IPS DF 6.9 (cell line): Measurements from ENCODE around the gene LMNTD2.

Experiments
- DNase-seq: peaks from one replicate; pipeline ENCODE4 v3.0.0-alpha.2; 2013; ENCODE audit warnings: low read depth, low spot score
- H3K27ac ChIP-seq: one replicate; pipeline ENCODE4 v1.5.1; 2013; ENCODE audit warnings: low read length, control low read depth
- H3K27me3 ChIP-seq: 2 replicates; pipeline ENCODE4 v1.6.1; 2013; ENCODE audit warnings: mild to moderate bottlenecking, low read length; ENCODE audit not compliant: control insufficient read depth, insufficient read depth
- H3K36me3 ChIP-seq: 2 replicates; pipeline ENCODE4 v1.6.1; 2013; ENCODE audit warnings: low read length; ENCODE audit not compliant: control insufficient read depth, insufficient read depth
- H3K4me1 ChIP-seq: 2 replicates; pipeline ENCODE4 v1.6.1; 2013; ENCODE audit warnings: low read length; ENCODE audit not compliant: control insufficient read depth, insufficient read depth
- H3K4me3 ChIP-seq: 2 replicates; pipeline ENCODE4 v1.5.1; 2013; ENCODE audit warnings: mild to moderate bottlenecking, low read length
- H3K9me3 ChIP-seq: 2 replicates; pipeline ENCODE4 v1.6.1; 2013; ENCODE audit warnings: low read length, inconsistent platforms; ENCODE audit not compliant: control insufficient read depth, insufficient read depth
- WGBS: extraction: QIAGEN DNeasy Blood & Tissue Kit; methylation state at CpG from one replicate; pipeline ENCODE4 v1.1.7; 2013; ENCODE audit warnings: mixed read lengths, missing lambda C conversion rate; ENCODE audit not compliant: insufficient read length, insufficient coverage; 5-methylcytosine and 5-hydroxymethylcytosine counted together

Gene LMNTD2

GRCh38 chr11:598005-598680 lies 37.6 kb upstream of the LMNTD2 start:
- Histone ChIP-seq H3K4me3 (no peak overlapping the region), H3K9me3 (no peaks in the 10 kb centered on the region), H3K4me1 (no peaks in the 10 kb centered on the region; the same call in 1 of the 2 replicates), H3K27ac (no peak overlapping the region), H3K36me3 (peaks cover 45% of the 10 kb centered on the region), H3K27me3 (no peaks in the 10 kb centered on the region)
- WGBS: no CpG with 5 or more reads among the region's 30 CpGs
- no peak for DNase-seq

GRCh38 chr11:597166-597725 lies 36.7 kb upstream of the LMNTD2 start:
- H3K9me3 ChIP-seq: no peaks in the 10 kb centered on the region
- H3K36me3 ChIP-seq: peaks cover 54% of the 10 kb centered on the region
- no peak for DNase-seq
- no peaks in the 10 kb centered on the region; the same call in 1 of the 2 replicates for H3K4me1 ChIP-seq
- no peaks in the 10 kb centered on the region for H3K27me3 ChIP-seq
- H3K27ac ChIP-seq: no peak overlapping the region
- no peak overlapping the region for H3K4me3 ChIP-seq
- no CpG with 5 or more reads among the region's 29 CpGs for WGBS

GRCh38 chr11:596374-596773 lies 35.8 kb upstream of the LMNTD2 start:
- Histone ChIP-seq H3K27me3 (no peaks in the 10 kb centered on the region), H3K9me3 (no peaks in the 10 kb centered on the region), H3K4me1 (no peaks in the 10 kb centered on the region; the same call in 1 of the 2 replicates), H3K27ac (no peak overlapping the region), H3K4me3 (no peak overlapping the region), H3K36me3 (peaks cover 47% of the 10 kb centered on the region)
- no peak for DNase-seq
- no CpG with 5 or more reads among the region's 10 CpGs for WGBS

GRCh38 chr11:595400-595799 lies 34.9 kb upstream of the LMNTD2 start:
- no CpG with 5 or more reads among the region's 10 CpGs for WGBS
- H3K4me3 ChIP-seq: no peak overlapping the region
- H3K36me3 ChIP-seq: peaks cover 50% of the 10 kb centered on the region
- H3K27ac ChIP-seq: no peak overlapping the region
- DNase-seq: no peak
- H3K9me3 ChIP-seq: no peaks in the 10 kb centered on the region
- no peaks in the 10 kb centered on the region for H3K27me3 ChIP-seq
- no peaks in the 10 kb centered on the region; the same call in 1 of the 2 replicates for H3K4me1 ChIP-seq

- no peaks in the 10 kb centered on the region for H3K9me3 ChIP-seq
- H3K36me3 ChIP-seq: peaks cover 46% of the 10 kb centered on the region
- no peaks in the 10 kb centered on the region for H3K27me3 ChIP-seq
- no peak overlapping the region for H3K4me3 ChIP-seq
- WGBS: no CpG with 5 or more reads among the region's 21 CpGs
- DNase-seq: no peak
- H3K4me1 ChIP-seq: no peaks in the 10 kb centered on the region; the same call in 1 of the 2 replicates
- no peak overlapping the region for H3K27ac ChIP-seq
These were observed 32.8 kb upstream of the LMNTD2 start for GRCh38 chr11:593347-593746.

GRCh38 chr11:592918-593317 lies 32.4 kb upstream of the LMNTD2 start:
- Histone ChIP-seq H3K36me3 (peaks cover 42% of the 10 kb centered on the region), H3K4me1 (no peaks in the 10 kb centered on the region; the same call in 1 of the 2 replicates), H3K27me3 (no peaks in the 10 kb centered on the region), H3K4me3 (no peak overlapping the region), H3K27ac (no peak overlapping the region), H3K9me3 (no peaks in the 10 kb centered on the region)
- WGBS: no CpG with 5 or more reads among the region's 10 CpGs
- DNase-seq: no peak

- no CpG with 5 or more reads among the region's 22 CpGs for WGBS
- H3K36me3 ChIP-seq: peaks cover 41% of the 10 kb centered on the region
- H3K27me3 ChIP-seq: no peaks in the 10 kb centered on the region
- no peaks in the 10 kb centered on the region; the same call in 1 of the 2 replicates for H3K4me1 ChIP-seq
- H3K9me3 ChIP-seq: no peaks in the 10 kb centered on the region
- no peak overlapping the region for H3K4me3 ChIP-seq
- DNase-seq: no peak
- no peak overlapping the region for H3K27ac ChIP-seq
These were observed 32.0 kb upstream of the LMNTD2 start for GRCh38 chr11:592501-592900.

GRCh38 chr11:590997-591396 lies 30.5 kb upstream of the LMNTD2 start:
- Histone ChIP-seq H3K27ac (no peak overlapping the region), H3K27me3 (no peaks in the 10 kb centered on the region), H3K36me3 (peaks cover 47% of the 10 kb centered on the region), H3K9me3 (no peaks in the 10 kb centered on the region), H3K4me3 (no peak overlapping the region), H3K4me1 (no peaks in the 10 kb centered on the region; the same call in 1 of the 2 replicates)
- WGBS: no CpG with 5 or more reads among the region's 11 CpGs
- no peak for DNase-seq

GRCh38 chr11:589798-590197 lies 29.3 kb upstream of the LMNTD2 start:
- DNase-seq: no peak
- Histone ChIP-seq H3K27ac (no peak overlapping the region), H3K4me1 (no peaks in the 10 kb centered on the region), H3K27me3 (no peaks in the 10 kb centered on the region), H3K36me3 (peaks cover 43% of the 10 kb centered on the region), H3K4me3 (no peak overlapping the region), H3K9me3 (no peaks in the 10 kb centered on the region)
- WGBS: no CpG with 5 or more reads among the region's 26 CpGs

- no CpG with 5 or more reads among the region's 6 CpGs for WGBS
- DNase-seq: no peak
- Histone ChIP-seq H3K27ac (no peak overlapping the region), H3K27me3 (no peaks in the 10 kb centered on the region), H3K4me3 (no peak overlapping the region), H3K9me3 (no peaks in the 10 kb centered on the region), H3K36me3 (peaks cover 38% of the 10 kb centered on the region), H3K4me1 (no peaks in the 10 kb centered on the region)
These were observed 27.4 kb upstream of the LMNTD2 start for GRCh38 chr11:587978-588380.

GRCh38 chr11:587546-587945 lies 27.0 kb upstream of the LMNTD2 start:
- no CpG with 5 or more reads among the region's 8 CpGs for WGBS

More at GRCh38 chr11:587546-587945, 27.0 kb upstream of the LMNTD2 start:
- Histone ChIP-seq H3K27me3 (no peaks in the 10 kb centered on the region), H3K4me3 (no peak overlapping the region), H3K9me3 (no peaks in the 10 kb centered on the region), H3K4me1 (no peaks in the 10 kb centered on the region), H3K27ac (no peak overlapping the region), H3K36me3 (peaks cover 34% of the 10 kb centered on the region)
- no peak for DNase-seq
